ENCODE results near the gene IL16. TPM values are rescaled to one million over a fixed set of nuclear protein-coding genes. Genes with fewer than 3 reads are reported as not detected.

IL16 gene
- total RNA-seq, 4 donors from 2014 or later = 4.9 to 11.5 (median 8.4) TPM

DNA sequence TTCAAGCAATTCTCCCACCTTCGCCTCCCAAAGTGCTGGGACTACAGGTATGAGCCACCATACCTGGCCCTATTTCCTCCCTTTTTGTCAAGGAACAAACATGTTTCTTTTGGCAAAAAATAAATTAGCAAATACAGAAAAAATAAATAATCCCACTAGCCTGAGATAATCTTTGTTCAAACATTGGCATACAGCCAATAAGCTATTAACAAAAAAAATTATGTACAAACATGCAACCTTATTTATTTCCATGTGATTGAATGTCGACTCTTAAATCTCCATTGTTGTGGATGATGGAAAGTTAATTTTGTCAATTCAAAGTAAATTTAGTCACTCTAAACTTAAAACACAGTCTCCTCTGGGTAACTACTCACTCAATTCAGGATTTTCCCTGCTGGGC lies 18.3 kb upstream of the IL16 start:
- peaks cover 0 to 21% of the 10 kb centered on the region in 2 donors for H3K4me1 ChIP-seq
- H3K36me3 ChIP-seq = no peaks in the 10 kb centered on the region
- DNase-seq = no peak
- WGBS, 2 donors = 87% methylated on average over 2 of the region's 2 CpGs
- no peaks in the 10 kb centered on the region for H3K27me3 ChIP-seq
- TF ChIP-seq POLR2A (IDR thresholded peaks at IDR 0.05) = no peak
- TF ChIP-seq, protein P1, sequence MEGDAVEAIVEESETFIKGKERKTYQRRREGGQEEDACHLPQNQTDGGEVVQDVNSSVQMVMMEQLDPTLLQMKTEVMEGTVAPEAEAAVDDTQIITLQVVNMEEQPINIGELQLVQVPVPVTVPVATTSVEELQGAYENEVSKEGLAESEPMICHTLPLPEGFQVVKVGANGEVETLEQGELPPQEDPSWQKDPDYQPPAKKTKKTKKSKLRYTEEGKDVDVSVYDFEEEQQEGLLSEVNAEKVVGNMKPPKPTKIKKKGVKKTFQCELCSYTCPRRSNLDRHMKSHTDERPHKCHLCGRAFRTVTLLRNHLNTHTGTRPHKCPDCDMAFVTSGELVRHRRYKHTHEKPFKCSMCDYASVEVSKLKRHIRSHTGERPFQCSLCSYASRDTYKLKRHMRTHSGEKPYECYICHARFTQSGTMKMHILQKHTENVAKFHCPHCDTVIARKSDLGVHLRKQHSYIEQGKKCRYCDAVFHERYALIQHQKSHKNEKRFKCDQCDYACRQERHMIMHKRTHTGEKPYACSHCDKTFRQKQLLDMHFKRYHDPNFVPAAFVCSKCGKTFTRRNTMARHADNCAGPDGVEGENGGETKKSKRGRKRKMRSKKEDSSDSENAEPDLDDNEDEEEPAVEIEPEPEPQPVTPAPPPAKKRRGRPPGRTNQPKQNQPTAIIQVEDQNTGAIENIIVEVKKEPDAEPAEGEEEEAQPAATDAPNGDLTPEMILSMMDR (IDR thresholded peaks at IDR 0.05) = no peak
- H3K4me3 ChIP-seq (replicated peaks in 1 of 3) = no peak overlapping the region
- intact Hi-C loops (cut with DNase I) = no loop called here
- no peaks in the 10 kb centered on the region for H3K9me3 ChIP-seq
- no peak overlapping the region for H3K27ac ChIP-seq

GRCh38 chr15:81181220-81181619 lies 15.5 kb upstream of the IL16 start:
- no peak for DNase-seq
- H3K27me3 ChIP-seq = no peaks in the 10 kb centered on the region
- no peaks in the 10 kb centered on the region for H3K9me3 ChIP-seq
- no peak overlapping the region for H3K4me3 ChIP-seq (replicated peaks in 1 of 3)
- 79 to 97% methylated on average over 3 of the region's 3 CpGs for WGBS, 2 donors
- TF ChIP-seq, protein P1 (IDR thresholded peaks at IDR 0.05) = no peak
- TF ChIP-seq POLR2A (IDR thresholded peaks at IDR 0.05) = no peak
- H3K4me1 ChIP-seq = peaks cover 0 to 24% of the 10 kb centered on the region in 2 donors
- intact Hi-C loops (cut with DNase I) = no loop called here
- H3K27ac ChIP-seq = peak overlapping the region in 1 of 3 donors; percentile 21
- no peaks in the 10 kb centered on the region for H3K36me3 ChIP-seq

GRCh38 chr15:81182031-81182755 lies 14.5 kb upstream of the IL16 start:
- Histone ChIP-seq H3K27me3 (no peaks in the 10 kb centered on the region), H3K36me3 (no peaks in the 10 kb centered on the region), H3K9me3 (no peaks in the 10 kb centered on the region), H3K4me1 (peaks cover 0 to 18% of the 10 kb centered on the region in 2 donors), H3K27ac (peak overlapping the region in 2 of 3 donors; percentile 21 to 46), H3K4me3 (replicated peaks in 1 of 3) (no peak overlapping the region)
- intact Hi-C loops (cut with DNase I) = no loop called here
- no peak for DNase-seq
- TF ChIP-seq, protein P1 (IDR thresholded peaks at IDR 0.05) = no peak
- no peak for TF ChIP-seq POLR2A (IDR thresholded peaks at IDR 0.05)
- WGBS, 2 donors = 36 to 40% methylated on average over 13 of the region's 13 CpGs

DNA sequence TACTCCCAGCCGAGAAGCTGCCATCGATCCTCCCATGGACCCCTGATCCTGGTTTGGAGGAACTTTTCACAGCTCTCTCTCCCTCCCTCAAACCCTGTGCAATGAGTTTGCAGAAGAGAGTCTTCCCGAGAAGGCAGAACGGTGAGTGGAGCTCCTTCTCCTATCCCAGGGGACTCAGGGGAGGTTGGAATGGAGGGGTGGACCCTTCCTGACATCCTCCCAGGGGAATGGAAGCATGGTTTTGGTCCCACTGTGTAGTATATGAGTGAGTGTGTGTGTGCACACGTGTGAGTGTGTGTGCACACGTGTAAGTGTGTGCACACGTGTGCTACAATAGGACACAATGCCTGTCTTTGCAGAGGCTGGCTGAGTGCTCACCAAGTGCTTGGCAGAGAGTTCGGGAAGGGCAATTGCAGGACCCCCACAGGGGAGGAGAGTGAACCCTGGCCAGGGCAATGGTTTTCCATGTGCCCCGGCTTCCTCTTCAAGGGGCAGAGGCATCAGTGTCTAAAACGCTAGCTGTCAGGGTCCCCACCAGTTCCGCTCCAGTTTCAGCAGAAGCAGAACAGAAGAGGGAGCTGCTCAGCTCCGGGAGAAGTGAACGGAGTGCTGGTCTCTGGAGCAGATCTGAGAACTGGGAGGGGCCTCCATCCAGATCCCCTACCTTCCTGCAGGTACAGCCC lies 13.8 kb upstream of the IL16 start:
- H3K36me3 ChIP-seq = no peaks in the 10 kb centered on the region
- WGBS, 2 donors = 19 to 24% methylated on average over 9 to 13 of the region's 13 CpGs
- H3K4me1 ChIP-seq = peaks cover 0 to 18% of the 10 kb centered on the region in 2 donors
- no peak for TF ChIP-seq POLR2A (IDR thresholded peaks at IDR 0.05)
- TF ChIP-seq, protein P1 (IDR thresholded peaks at IDR 0.05) = peak in 3 of 6 experiments; percentile 25 to 44 (median 38)
- H3K27ac ChIP-seq = peak overlapping the region in 2 of 3 donors; percentile 21 to 46
- no peak overlapping the region for H3K4me3 ChIP-seq (replicated peaks in 1 of 3)
- DNase-seq = peak; percentile 33 to 51
- H3K9me3 ChIP-seq = no peaks in the 10 kb centered on the region
- intact Hi-C loops (cut with DNase I) = no loop called here
- no peaks in the 10 kb centered on the region for H3K27me3 ChIP-seq

DNA sequence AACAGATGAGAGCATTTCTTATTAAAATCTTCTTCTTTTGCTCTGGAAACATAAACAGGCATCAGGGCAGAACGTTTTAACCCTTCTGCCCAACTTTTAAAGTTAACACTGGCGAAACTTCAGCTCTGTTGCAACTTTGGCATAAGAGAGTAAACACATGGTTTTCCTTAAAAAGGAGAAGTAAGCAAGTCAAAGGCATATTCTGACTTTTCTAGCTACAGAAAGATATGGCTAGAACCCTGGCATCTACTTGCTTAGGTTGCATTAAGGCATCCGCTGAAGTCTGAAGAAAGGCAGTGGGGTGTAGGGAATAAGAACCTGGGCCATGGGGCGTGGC lies 13.3 kb upstream of the IL16 start:
- Histone ChIP-seq H3K9me3 (no peaks in the 10 kb centered on the region), H3K36me3 (no peaks in the 10 kb centered on the region), H3K4me3 (replicated peaks in 1 of 3) (no peak overlapping the region), H3K27me3 (no peaks in the 10 kb centered on the region), H3K4me1 (peaks cover 0 to 18% of the 10 kb centered on the region in 2 donors), H3K27ac (peak overlapping the region in 1 of 3 donors; percentile 21)
- no peak for DNase-seq
- WGBS, 2 donors = 66 to 70% methylated on average over 4 of the region's 4 CpGs
- intact Hi-C loops (cut with DNase I) = no loop called here
- TF ChIP-seq, protein P1 (IDR thresholded peaks at IDR 0.05) = peak in 1 of 6 experiments; percentile 4
- no peak for TF ChIP-seq POLR2A (IDR thresholded peaks at IDR 0.05)
